Stimulated activated CD4-positive, alpha-beta T cell treated with anti-CD3 and anti-CD28 coated beads, Interleukin-1b, Interleukin-23, amount 100 ng/mL, for 4 hours (primary cell): ENCODE measurements around the gene MACROD2.
"Not testable (repeated sequence)": the region's sequence is repeated elsewhere in the genome, so short reads cannot be mapped to it uniquely, and the experiment has no call there.

ENCODE experiments used
- DNase-seq, 2 donors: peaks; one replicate each; pipeline ENCODE4 v3.0.0-alpha.2; 2020; ENCODE audit warnings: low read depth in 2 of 2

Gene MACROD2

GRCh38 chr20:15511551-15511950 is 1516.2 kb downstream of the MACROD2 start:
- DNase-seq: no peak

GRCh38 chr20:15512916-15513315 is 1517.6 kb downstream of the MACROD2 start:
- no peak for DNase-seq

DNA sequence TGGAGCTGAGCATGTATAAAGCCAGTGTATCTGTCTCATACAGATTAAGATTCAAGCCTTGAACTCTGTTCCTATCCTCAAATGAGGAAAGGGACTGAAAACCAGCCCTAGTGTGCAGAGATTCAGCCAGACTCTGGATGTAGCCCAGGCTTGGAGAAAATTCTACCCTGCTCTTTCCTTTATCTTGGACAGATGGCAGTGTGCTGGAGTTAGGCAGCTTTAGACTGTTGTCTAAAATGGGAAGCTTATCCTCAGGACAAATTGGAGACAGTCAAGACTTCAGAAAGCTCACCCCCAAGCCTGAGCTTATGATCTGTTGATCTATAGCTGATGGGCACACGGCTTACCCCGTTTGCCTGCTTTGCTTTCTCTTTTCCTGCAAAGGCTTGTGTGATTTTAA is 1520.4 kb downstream of the MACROD2 start:
- no peak for DNase-seq

GRCh38 chr20:15520930-15521524 is 1525.7 kb downstream of the MACROD2 start:
- DNase-seq: no peak

DNA sequence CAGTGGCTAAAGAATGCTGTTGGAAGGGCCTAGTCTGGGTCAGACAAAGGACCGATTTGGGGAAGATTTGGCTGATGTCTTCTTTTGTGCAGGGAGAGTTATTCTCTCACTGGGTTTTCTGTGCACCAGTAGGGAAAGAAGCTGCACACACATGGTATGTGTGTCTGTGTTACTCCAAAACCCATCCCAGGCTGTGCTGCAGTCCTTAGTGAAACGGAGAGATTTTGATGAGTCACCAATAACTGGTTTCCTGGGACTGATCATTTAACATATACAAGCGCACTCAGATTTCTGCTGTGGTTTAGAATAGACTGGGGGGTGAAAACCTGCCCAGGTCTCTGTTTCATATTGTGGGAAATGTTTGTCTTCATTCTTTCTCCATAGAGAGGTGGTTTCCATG is 1528.1 kb downstream of the MACROD2 start:
- DNase-seq: no peak

- no peak for DNase-seq
Observed at GRCh38 chr20:15528391-15529111, 1533.2 kb downstream of the MACROD2 start.

GRCh38 chr20:15535863-15536262 is 1540.5 kb downstream of the MACROD2 start:
- DNase-seq: no peak

DNA sequence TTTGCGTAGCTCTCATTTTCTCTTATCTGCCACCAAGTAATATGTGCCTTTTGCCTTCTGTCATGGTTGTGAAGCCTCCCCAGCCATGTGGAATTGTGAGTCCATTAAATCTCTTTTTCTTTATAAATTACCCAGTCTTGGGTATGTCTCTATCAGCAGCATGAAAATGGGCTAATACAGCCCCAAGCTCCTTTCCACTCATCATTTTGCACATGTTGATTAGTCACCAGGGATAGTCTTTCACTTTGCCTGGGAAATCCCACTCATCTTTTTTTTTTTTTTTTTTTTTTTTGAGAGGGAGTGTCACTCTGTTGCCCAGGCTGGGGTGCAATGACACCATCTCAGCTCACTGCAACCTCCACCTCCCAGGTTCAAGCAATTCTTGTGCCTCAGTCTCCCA is 1541.9 kb downstream of the MACROD2 start:
- DNase-seq: not testable (repeated sequence)

DNA sequence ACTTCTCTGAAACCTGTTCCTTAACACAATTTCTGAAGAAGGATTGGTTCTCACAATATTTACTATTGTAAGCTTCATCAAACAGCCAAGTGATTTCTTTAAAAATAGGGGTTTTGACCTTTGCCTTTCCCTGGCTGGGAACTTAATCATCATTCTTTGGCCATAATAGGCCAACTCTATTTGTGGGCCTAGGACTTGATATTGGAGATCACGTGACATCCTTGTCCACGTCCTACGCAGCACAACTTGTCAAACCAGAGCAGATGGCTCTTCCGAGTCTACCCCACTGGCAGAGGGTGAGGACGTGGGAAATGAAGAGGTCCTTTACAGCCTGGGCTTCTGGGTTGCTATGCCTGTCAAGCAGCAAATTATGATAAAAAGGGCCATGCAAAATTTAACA is 1547.3 kb downstream of the MACROD2 start:
- no peak for DNase-seq

GRCh38 chr20:15544742-15545141 is 1549.4 kb downstream of the MACROD2 start:
- DNase-seq: no peak

DNA sequence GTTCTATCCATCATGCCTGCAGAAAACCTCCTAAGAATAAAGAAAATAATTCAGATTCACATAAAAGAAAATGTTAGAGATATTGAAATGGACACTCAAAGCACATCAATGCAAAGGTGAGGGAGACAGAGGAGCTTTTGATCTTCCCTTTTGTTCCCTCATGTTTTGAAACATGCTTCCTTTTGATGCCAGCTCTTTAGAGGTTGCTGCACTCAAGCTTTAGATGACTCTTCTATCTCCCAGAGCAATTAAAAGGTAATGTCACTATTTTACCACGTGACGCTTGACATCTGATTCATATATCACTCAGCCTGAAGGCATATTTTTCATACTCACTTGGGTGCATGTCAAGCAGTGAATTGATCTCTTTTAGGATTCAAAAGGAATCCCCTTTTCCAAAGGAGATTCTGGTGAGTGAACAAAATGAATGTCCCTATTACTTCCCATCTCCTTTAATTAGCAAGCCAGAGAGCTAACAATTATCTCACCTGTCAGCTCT is 1551.3 kb downstream of the MACROD2 start:
- DNase-seq: no peak

DNA sequence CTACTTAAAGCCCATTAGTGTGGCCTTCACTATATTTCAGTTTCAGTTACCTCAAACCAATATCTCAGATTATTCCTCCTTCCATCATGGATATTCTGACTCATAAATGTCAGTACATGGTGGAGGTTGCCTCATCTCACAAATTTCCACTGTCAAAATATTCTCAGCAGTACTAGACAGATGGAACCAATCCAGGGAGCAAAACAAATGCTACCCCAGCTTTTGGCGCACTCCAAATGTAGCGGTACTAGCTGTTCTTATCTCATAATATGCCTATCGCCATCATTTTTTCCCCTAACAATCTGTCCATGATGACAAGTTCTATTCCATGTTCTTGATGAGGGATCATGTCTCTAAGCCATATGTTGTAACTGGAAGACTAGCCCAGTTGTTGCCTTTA is 1551.8 kb downstream of the MACROD2 start:
- no peak for DNase-seq

DNA sequence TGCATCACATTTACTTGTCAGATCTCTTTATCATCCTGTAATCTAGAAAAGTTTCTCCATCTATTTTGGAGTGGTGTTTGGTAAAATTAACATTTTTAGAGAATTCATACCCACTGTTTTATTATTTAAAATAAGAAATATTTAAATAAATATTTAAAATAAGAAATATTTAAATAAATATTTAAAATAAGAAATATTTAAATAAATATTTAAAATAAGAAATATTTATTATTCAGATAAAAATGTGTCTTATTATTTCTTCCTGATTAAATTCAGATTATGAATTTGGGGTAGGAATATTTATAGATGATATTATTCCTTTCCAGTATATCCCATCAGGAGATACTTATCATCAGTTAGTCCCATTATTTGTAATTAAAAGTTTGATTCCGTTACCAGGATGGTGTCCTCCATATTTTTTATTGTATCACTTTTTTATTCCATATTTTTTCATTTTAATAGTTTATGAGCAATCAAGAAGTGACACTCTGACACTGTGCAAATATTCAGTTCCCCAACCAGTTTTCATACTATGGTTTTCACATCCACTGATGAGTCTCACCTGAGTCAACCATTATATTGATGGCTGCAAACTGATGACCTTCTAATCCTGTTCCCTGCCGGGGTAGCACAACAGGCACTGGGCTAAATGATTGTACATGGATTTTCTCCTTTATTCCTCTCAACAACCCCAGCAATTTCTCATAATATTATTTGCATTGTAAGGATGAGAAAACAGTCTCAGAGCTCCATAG is 1555.0 kb downstream of the MACROD2 start:
- DNase-seq: no peak

- no peak for DNase-seq
Observed at GRCh38 chr20:15555913-15556312, 1560.6 kb downstream of the MACROD2 start.

DNA sequence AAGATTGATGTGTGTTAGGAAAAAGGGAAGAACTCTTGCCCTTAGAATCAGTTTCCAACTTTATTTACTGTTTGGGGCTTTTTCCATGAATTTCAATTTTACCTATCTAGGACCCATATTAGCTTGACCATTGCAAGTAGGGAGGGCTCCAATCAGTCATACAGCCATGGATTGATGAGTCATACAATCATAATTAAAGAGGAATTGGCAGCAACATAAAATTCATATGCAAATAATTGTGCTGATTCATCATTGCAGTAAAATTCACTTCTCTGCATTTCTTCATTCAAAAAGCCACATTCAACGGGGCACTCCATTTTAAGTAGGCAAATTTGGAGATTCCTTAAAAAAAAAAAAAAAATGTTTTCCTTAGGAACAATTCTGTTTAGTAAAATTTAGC is 1561.6 kb downstream of the MACROD2 start:
- no peak for DNase-seq

- DNase-seq: no peak
Observed at GRCh38 chr20:15561070-15561569, 1565.8 kb downstream of the MACROD2 start.

- DNase-seq: no peak
Observed at GRCh38 chr20:15561707-15562404, 1566.5 kb downstream of the MACROD2 start.

DNA sequence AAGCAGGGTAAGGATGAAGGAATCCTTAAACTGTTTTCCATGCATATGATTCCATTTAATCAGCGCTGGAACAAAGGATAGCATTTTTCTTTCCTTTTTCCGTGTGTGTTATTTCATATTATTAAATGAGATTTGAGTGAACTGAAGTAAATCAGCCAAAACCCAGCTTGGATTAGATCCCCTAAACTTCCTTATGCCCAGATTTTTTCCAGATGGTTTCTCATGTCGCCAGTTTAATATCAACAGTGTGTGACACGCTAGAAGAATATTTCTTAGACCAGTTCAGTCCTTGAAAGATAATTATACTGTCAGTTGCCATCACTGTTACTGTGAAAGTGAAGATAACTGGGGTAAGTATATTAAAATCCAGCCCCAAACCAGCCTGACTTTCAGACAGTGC is 1568.5 kb downstream of the MACROD2 start:
- DNase-seq: no peak

- no peak for DNase-seq
Observed at GRCh38 chr20:15564981-15565380, 1569.7 kb downstream of the MACROD2 start.

DNA sequence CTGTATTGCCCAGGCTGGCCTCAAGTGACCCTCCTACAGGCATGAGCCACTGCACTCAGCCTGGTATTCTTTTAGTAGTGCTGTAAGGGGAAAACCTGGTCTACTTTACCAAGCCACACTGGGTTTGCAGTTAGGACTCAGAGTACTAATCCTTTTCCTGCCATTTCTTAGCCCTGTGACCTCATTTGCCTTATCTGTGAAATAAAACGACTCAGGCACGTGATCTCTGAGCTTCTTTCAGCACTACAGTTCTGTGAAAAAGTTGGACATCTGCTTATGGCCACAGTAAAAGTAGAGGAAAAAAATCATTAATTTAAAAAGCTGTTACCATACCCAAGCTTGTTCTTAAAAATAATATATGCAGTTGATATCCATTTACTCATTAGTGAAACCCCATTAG is 1570.5 kb downstream of the MACROD2 start:
- no peak for DNase-seq

DNA sequence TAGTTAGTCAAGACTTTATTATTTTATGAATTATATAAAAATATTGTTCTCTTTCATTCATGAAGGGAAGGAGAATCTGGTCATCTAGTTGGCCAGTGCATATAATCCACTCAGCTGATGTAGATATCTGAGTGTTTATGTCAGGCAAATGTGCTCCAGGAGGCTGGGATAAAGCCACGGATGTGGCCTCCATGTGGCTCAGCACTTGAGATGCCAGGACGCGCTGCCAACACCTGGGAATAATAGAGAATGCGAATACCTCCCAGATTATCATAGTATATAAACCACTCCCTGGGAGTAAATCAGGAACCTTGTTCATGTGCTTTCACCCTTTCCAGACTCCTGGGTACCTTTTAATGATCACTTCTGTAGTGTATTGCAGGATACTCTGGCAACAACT is 1571.9 kb downstream of the MACROD2 start:
- DNase-seq: no peak

- DNase-seq: no peak
Observed at GRCh38 chr20:15570156-15570555, 1574.8 kb downstream of the MACROD2 start.
